Breast epithelium (tissue), 3 donors: ENCODE data around the gene PRPF31.

Experiments used
- POLR2A ChIP-seq: fragments of 450-650 bp; IDR thresholded peaks from one replicate; pipeline ENCODE4 v1.6.1; 2016; ENCODE audit warnings: antibody characterized with exemption, mild to moderate bottlenecking, moderate library complexity
- POLR2AphosphoS5 ChIP-seq, 3 donors: sonication (generic); formaldehyde crosslinking; IDR thresholded peaks; one replicate each; pipeline ENCODE4 v1.6.1; 2017; ENCODE audit warnings: antibody characterized with exemption in 3 of 3
- TF ChIP-seq, protein P1 (sequence below), 3 donors: fragments of 450-650 bp; IDR thresholded peaks; one replicate each; pipeline ENCODE4 v1.5.1; 2016 to 2017; ENCODE audit warnings: antibody characterized with exemption in 3 of 3, mild to moderate bottlenecking in 3 of 3, moderate library complexity in 3 of 3

DNA sequence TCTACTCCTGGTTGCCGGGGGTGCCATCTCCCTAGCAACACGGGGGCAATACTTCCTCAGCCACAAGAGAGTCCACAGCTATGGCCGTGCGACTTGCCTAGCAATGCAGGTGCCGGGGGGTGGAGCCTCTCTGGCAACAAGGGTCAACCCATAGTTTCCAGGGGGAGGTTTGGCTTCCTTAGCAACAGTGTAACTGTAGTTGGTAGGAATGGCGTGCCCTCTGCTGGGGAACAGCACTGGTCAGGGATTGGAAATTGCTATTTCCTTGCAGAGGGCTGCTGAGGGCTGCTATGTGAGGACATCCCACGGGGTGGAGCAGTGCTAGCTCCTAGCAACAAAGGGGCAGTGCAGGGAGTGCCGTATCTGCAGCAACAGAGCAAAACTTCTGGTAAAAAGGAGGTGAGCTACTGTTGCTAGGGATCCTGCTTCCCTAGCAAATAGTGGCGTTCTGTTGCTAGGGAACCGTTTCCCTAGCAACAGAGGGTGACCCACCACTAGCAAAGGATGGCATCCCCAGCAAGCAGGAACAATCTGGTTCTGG, 64.4 kb downstream of the PRPF31 start:
- TF ChIP-seq, protein P1, sequence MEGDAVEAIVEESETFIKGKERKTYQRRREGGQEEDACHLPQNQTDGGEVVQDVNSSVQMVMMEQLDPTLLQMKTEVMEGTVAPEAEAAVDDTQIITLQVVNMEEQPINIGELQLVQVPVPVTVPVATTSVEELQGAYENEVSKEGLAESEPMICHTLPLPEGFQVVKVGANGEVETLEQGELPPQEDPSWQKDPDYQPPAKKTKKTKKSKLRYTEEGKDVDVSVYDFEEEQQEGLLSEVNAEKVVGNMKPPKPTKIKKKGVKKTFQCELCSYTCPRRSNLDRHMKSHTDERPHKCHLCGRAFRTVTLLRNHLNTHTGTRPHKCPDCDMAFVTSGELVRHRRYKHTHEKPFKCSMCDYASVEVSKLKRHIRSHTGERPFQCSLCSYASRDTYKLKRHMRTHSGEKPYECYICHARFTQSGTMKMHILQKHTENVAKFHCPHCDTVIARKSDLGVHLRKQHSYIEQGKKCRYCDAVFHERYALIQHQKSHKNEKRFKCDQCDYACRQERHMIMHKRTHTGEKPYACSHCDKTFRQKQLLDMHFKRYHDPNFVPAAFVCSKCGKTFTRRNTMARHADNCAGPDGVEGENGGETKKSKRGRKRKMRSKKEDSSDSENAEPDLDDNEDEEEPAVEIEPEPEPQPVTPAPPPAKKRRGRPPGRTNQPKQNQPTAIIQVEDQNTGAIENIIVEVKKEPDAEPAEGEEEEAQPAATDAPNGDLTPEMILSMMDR (IDR thresholded peaks at IDR 0.05): no peak
- TF ChIP-seq POLR2AphosphoS5 (IDR thresholded peaks at IDR 0.05) (no peak), POLR2A (no peak)
